Right ventricle myocardium superior (tissue), 1 donor: Measurements from ENCODE around the gene CDRT15L2. TPM values are rescaled to one million over a fixed set of nuclear protein-coding genes. Genes with fewer than 3 reads are reported as not detected.
A peak's percentile ranks its signal among the peaks of the same experiment; 100 is the strongest.
"Not testable (repeated sequence)": the region's sequence is repeated elsewhere in the genome, so short reads cannot be mapped to it uniquely, and the experiment has no call there.

Experiments used
- ATAC-seq: fragments of 200-7000 bp; cut with Tn5 transposase; one replicate; pipeline ENCODE4 v1.9.1; 2020; ENCODE audit warnings: mild to moderate bottlenecking; ENCODE audit not compliant: poor library complexity
- DNase-seq: peaks from one replicate; pipeline ENCODE4 v3.0.0-alpha.2; 2020
- intact Hi-C: fragments of 100-400 bp; cut with DNase I; formaldehyde crosslinking; loops from one replicate; pipeline ENCODE4 v1.11.2; 2022
- total RNA-seq: library from RNA; stranded (reverse); fragmentation: NEBNext Ultra II Directional; extraction: Animal tissue kit (Norgen Biotek cat#: 25700); gene quantifications from one replicate; pipeline ENCODE4 v1.2.1, GENCODE V29; 2021
- donor health status: DM: no; HTN: yes; CAD: no; lungs with severe emphysema.

The CDRT15L2 gene
- total RNA-seq, 1 donor from 2014 or later = not detected

- ATAC-seq, DNase-seq, intact Hi-C loops: not testable (repeated sequence)
Measured at GRCh38 chr17:20567421-20567820, 12.1 kb upstream of the CDRT15L2 start.

- intact Hi-C loops, DNase-seq, ATAC-seq: not testable (repeated sequence)
Measured at GRCh38 chr17:20568604-20569003, 10.9 kb upstream of the CDRT15L2 start.

GRCh38 chr17:20571653-20572052 lies 7.9 kb upstream of the CDRT15L2 start:
- ATAC-seq, DNase-seq, intact Hi-C loops: not testable (repeated sequence)

GRCh38 chr17:20573216-20573615 lies 6.3 kb upstream of the CDRT15L2 start:
- DNase-seq, ATAC-seq, intact Hi-C loops: not testable (repeated sequence)

GRCh38 chr17:20575071-20575470 lies 4.5 kb upstream of the CDRT15L2 start:
- ATAC-seq, DNase-seq, intact Hi-C loops: not testable (repeated sequence)

- intact Hi-C loops, DNase-seq: not testable (repeated sequence)
- ATAC-seq = peak; percentile 85
Measured at GRCh38 chr17:20583891-20584577, 4.5 kb downstream of the CDRT15L2 start.

GRCh38 chr17:20588744-20589453 lies 9.4 kb downstream of the CDRT15L2 start:
- DNase-seq, ATAC-seq, intact Hi-C loops: not testable (repeated sequence)

- intact Hi-C loops, DNase-seq, ATAC-seq: not testable (repeated sequence)
Measured at GRCh38 chr17:20589454-20589810, 9.9 kb downstream of the CDRT15L2 start.

- intact Hi-C loops, DNase-seq, ATAC-seq: not testable (repeated sequence)
Measured at GRCh38 chr17:20591040-20591439, 11.5 kb downstream of the CDRT15L2 start.

- ATAC-seq, DNase-seq, intact Hi-C loops: not testable (repeated sequence)
Measured at GRCh38 chr17:20605568-20605967, 26.0 kb downstream of the CDRT15L2 start.

- intact Hi-C loops, ATAC-seq, DNase-seq: not testable (repeated sequence)
Measured at GRCh38 chr17:20609490-20609889, 30.0 kb downstream of the CDRT15L2 start.

- intact Hi-C loops = no loop called here
- ATAC-seq = no peak
- no peak for DNase-seq
Measured at GRCh38 chr17:20611309-20611708, 31.8 kb downstream of the CDRT15L2 start.

GRCh38 chr17:20612635-20613034 lies 33.1 kb downstream of the CDRT15L2 start:
- DNase-seq (no peak), ATAC-seq (no peak)
- intact Hi-C loops = no loop called here

- intact Hi-C loops = no loop called here
- no peak for DNase-seq
- ATAC-seq = no peak
Measured at GRCh38 chr17:20613248-20613647, 33.7 kb downstream of the CDRT15L2 start.

- no peak for ATAC-seq
- no peak for DNase-seq
- intact Hi-C loops = no loop called here
Measured at GRCh38 chr17:20613905-20614304, 34.4 kb downstream of the CDRT15L2 start.

- DNase-seq, ATAC-seq, intact Hi-C loops: not testable (repeated sequence)
Measured at GRCh38 chr17:20615461-20615860, 35.9 kb downstream of the CDRT15L2 start.
